MM.1S (cell line): ENCODE results near the gene CDC34.
A peak's percentile ranks its signal among the peaks of the same experiment; 100 is the strongest.

Source experiments
- DNase-seq: peaks from one replicate; pipeline ENCODE4 v3.0.0-alpha.2; 2015
- H2AFZ ChIP-seq: fragments of 300-600 bp; sonication (generic); 2 replicates; pipeline ENCODE4 v1.6.0; 2016; ENCODE audit warnings: antibody characterized with exemption, low read length
- H3F3A ChIP-seq: fragments of 300-600 bp; sonication (generic); 2 replicates; pipeline ENCODE4 v1.6.1; 2016; ENCODE audit warnings: mild to moderate bottlenecking, antibody characterized with exemption, low read length, moderate library complexity, mixed read lengths; ENCODE audit not compliant: insufficient read depth
- H3K27ac ChIP-seq: fragments of 300-600 bp; sonication (generic); 2 replicates; pipeline ENCODE4 v1.5.1; 2016; ENCODE audit warnings: mild to moderate bottlenecking, low read length
- H3K27me3 ChIP-seq: fragments of 300-600 bp; sonication (generic); replicated peaks from 2 replicates; pipeline ENCODE4 v1.6.0; 2016; ENCODE audit warnings: low read length; ENCODE audit not compliant: insufficient read depth
- H3K36me3 ChIP-seq: fragments of 300-600 bp; sonication (generic); replicated peaks from 2 replicates; pipeline ENCODE4 v1.6.1; 2016; ENCODE audit warnings: mild to moderate bottlenecking, low read length, mixed read lengths; ENCODE audit not compliant: insufficient read depth
- H3K4me1 ChIP-seq: fragments of 300-600 bp; sonication (generic); 2 replicates; pipeline ENCODE4 v1.6.1; 2016; ENCODE audit warnings: low read length, mixed read lengths
- H3K4me2 ChIP-seq: fragments of 300-600 bp; sonication (generic); 2 replicates; pipeline ENCODE4 v1.6.0; 2016; ENCODE audit warnings: low read depth, low read length
- H3K4me3 ChIP-seq: fragments of 300-600 bp; sonication (generic); 2 replicates; pipeline ENCODE4 v1.5.1; 2016; ENCODE audit warnings: low read length, mixed read lengths
- H3K79me2 ChIP-seq: fragments of 300-600 bp; sonication (generic); 2 replicates; pipeline ENCODE4 v1.6.1; 2016; ENCODE audit warnings: mixed run types, low read length, mixed read lengths
- H3K9ac ChIP-seq: fragments of 300-600 bp; sonication (generic); 2 replicates; pipeline ENCODE4 v1.6.1; 2016; ENCODE audit warnings: low read length, mixed read lengths
- H3K9me2 ChIP-seq: fragments of 300-600 bp; sonication (generic); replicated peaks from 2 replicates; pipeline ENCODE4 v1.6.1; 2016; ENCODE audit warnings: mild to moderate bottlenecking, low read length, mixed read lengths; ENCODE audit not compliant: insufficient read depth
- H3K9me3 ChIP-seq: fragments of 300-600 bp; sonication (generic); replicated peaks from 2 replicates; pipeline ENCODE4 v1.6.1; 2016; ENCODE audit warnings: mild to moderate bottlenecking, low read length, mixed read lengths; ENCODE audit not compliant: insufficient read depth
- H4K20me1 ChIP-seq: fragments of 300-600 bp; sonication (generic); 2 replicates; pipeline ENCODE4 v1.6.1; 2016; ENCODE audit warnings: mild to moderate bottlenecking, low read length, moderate library complexity, mixed read lengths; ENCODE audit not compliant: insufficient read depth
- EZH2 ChIP-seq: fragments of 300-600 bp; sonication (generic); optimal IDR thresholded peaks from 2 replicates; pipeline ENCODE3; 2017; ENCODE audit warnings: low read depth, mild to moderate bottlenecking, antibody characterized with exemption, low read length, mixed read lengths
- EZH2phosphoT487 ChIP-seq: fragments of 300-600 bp; sonication (generic); IDR thresholded peaks from 2 replicates; pipeline ENCODE4 v1.6.1; 2018; ENCODE audit warnings: antibody characterized with exemption, low read length
- TF ChIP-seq, protein P1 (sequence below): fragments of 300-600 bp; sonication (generic); IDR thresholded peaks from 2 replicates; pipeline ENCODE4 v1.5.1; 2016; ENCODE audit warnings: antibody characterized with exemption, low read length, mixed read lengths

Gene CDC34

DNA sequence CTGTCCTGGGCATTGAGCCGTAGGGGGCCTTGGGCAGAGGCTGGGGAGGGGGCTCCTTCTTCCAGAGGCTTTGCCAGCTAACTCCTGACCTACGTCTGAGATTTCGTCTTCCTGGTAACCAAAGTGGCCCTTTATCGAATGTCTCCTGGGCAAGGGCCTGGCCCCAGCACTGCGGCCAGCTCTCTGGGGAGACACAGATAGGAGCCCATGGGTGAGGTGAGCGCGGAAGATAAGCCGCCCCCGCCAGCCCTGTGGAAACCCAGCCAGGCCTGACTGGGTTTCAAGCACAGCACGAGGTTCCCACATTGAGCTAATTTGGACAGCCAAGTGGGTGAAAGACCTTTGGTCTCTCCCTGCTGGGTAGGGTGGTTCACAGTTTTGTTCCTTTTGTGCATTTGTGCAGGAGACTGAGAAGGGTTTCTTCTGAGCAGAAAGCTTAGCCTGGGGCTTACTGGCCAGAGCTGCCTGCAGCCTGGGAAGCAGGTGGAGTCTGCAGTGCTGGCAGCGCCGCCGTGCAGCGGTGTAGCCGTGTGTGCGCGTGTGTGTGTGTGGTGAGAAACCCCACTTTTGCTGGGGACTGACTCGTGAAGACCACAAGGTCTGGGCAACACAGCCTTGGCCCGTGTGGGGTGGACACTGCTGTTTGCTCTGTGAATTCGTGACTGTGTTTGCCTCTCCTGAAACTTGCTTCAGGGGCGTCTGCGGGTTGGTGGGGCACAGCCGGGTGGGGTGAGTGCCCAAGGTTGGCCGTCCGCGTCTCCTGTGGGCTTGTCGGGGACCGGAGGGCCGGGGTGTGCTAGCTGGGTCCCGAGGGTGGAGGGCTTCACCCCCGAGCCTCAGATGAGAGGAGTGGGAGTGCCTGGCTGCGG, 43.3 kb downstream of the CDC34 start:
- Histone ChIP-seq H3K9me3 (no peaks in the 10 kb centered on the region), H2AFZ (no peak overlapping the region), H3K79me2 (peaks cover 74% of the 10 kb centered on the region), H3K4me1 (peaks cover 8% of the 10 kb centered on the region; the same call in 1 of the 2 replicates), H3K9me2 (no peaks in the 10 kb centered on the region), H3K9ac (no peak overlapping the region), H3K36me3 (peaks cover 4% of the 10 kb centered on the region; the same call in 1 of the 2 replicates), H3K4me3 (no peak overlapping the region), H3K27me3 (no peaks in the 10 kb centered on the region), H3F3A (peaks cover 14% of the 10 kb centered on the region), H3K4me2 (peak overlapping the region; percentile 14; the same call in 1 of the 2 replicates), H3K27ac (no peak overlapping the region), H4K20me1 (peaks cover 27% of the 10 kb centered on the region)
- DNase-seq = no peak
- TF ChIP-seq EZH2phosphoT487 (no peak), EZH2 (no peak)
- TF ChIP-seq, protein P1, sequence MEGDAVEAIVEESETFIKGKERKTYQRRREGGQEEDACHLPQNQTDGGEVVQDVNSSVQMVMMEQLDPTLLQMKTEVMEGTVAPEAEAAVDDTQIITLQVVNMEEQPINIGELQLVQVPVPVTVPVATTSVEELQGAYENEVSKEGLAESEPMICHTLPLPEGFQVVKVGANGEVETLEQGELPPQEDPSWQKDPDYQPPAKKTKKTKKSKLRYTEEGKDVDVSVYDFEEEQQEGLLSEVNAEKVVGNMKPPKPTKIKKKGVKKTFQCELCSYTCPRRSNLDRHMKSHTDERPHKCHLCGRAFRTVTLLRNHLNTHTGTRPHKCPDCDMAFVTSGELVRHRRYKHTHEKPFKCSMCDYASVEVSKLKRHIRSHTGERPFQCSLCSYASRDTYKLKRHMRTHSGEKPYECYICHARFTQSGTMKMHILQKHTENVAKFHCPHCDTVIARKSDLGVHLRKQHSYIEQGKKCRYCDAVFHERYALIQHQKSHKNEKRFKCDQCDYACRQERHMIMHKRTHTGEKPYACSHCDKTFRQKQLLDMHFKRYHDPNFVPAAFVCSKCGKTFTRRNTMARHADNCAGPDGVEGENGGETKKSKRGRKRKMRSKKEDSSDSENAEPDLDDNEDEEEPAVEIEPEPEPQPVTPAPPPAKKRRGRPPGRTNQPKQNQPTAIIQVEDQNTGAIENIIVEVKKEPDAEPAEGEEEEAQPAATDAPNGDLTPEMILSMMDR = no peak

DNA sequence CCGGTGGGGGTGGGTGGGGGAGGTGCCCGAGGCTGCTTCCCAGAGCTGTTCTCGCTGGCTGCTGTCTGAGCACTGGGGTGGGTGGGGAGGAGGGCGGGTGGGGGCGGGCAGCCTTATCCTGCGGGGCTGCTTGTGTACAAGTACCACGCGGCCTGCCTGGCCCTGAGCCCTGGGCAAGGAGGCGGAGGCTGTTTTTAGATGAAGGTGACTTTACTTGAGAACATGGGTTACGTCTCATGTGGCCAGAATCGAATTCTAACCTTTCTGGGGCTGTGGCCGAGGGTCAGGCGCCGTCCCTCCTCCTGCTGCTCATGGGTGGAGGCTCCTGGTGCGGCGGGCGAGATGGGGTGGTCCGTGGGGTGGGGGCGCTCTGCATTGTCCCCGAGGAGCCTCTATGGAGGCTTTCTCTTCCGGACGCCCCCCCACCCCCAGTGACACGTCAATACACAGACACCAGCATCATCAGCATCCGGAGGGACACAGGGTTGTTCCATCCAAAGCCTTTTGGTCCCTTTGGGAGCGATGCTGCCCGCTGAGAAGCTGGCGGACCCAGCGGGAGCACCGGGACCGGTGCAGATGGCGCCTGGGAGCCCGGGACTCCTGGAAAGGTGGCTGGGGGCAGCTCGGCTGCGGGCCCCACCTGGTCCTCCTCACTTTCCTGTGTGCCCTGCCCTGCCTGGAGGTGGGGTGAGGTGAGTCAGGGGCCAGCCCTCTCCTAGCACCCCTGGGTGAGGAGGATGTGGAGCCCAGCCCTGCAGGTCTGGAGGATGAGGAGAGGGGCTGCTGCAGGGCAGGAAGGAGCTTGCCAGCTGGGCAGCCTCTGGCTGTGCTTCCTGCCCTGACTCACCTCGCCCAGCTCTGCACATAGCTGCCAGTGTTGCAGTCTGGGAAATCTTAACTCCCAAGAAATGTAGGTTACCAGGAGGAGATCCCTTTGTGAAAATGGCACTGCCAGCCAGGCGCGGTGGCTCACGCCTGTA, 44.3 kb downstream of the CDC34 start:
- Histone ChIP-seq H3F3A (peaks cover 13% of the 10 kb centered on the region), H2AFZ (no peak overlapping the region), H3K79me2 (peaks cover 81% of the 10 kb centered on the region), H3K27ac (no peak overlapping the region), H3K4me2 (no peak overlapping the region), H3K27me3 (no peaks in the 10 kb centered on the region), H3K4me3 (no peak overlapping the region), H3K9me3 (no peaks in the 10 kb centered on the region), H3K4me1 (peaks cover 8% of the 10 kb centered on the region; the same call in 1 of the 2 replicates), H4K20me1 (peaks cover 27% of the 10 kb centered on the region), H3K9ac (no peak overlapping the region), H3K36me3 (peaks cover 4% of the 10 kb centered on the region; the same call in 1 of the 2 replicates), H3K9me2 (no peaks in the 10 kb centered on the region)
- TF ChIP-seq, protein P1 = no peak
- no peak for TF ChIP-seq EZH2phosphoT487
- DNase-seq = no peak

DNA sequence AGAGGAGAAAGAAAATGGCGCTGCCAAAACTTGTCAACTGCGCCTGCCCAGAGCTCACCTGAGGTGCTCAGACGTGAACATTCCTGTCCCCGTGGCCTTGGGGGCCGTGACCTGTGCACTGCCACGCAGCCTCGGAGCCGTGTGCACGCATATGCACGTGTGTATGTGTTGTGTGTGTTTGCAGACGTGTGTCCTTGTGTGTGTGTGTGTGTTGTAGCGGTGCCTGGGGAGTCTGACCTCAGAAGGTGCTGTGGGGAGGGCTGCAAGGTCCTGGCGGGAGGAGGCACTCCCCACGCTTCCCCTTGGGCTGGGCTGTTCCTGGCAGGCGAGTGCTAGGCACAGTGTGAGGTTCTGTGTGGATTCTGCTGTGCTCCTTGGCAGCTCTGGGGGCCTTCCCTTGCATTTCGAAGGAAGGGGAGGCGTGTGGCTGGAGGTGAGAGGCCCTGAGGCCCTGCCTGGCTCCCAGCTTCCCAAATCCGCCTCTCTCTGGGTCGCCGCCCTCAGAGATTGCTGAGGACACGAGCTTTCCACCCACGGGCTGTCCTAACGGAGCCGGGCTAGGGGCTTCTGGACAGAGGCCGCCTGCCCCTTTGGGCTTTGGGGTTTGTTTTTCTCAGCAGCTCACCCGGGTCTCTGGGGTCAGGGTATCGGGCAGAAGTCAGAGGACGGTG, 45.3 kb downstream of the CDC34 start:
- DNase-seq = no peak
- no peak overlapping the region for H3K27ac ChIP-seq
- H3K9ac ChIP-seq = no peak overlapping the region
- H3K9me2 ChIP-seq = no peaks in the 10 kb centered on the region
- peaks cover 81% of the 10 kb centered on the region for H3K79me2 ChIP-seq
- peaks cover 4% of the 10 kb centered on the region; the same call in 1 of the 2 replicates for H3K36me3 ChIP-seq
- peaks cover 8% of the 10 kb centered on the region; the same call in 1 of the 2 replicates for H3K4me1 ChIP-seq
- peaks cover 27% of the 10 kb centered on the region for H4K20me1 ChIP-seq
- H3K4me2 ChIP-seq = no peak overlapping the region
- no peak overlapping the region for H2AFZ ChIP-seq
- H3K4me3 ChIP-seq = no peak overlapping the region
- H3K9me3 ChIP-seq = no peaks in the 10 kb centered on the region
- TF ChIP-seq EZH2 (no peak), EZH2phosphoT487 (no peak)
- TF ChIP-seq, protein P1 = no peak
- peaks cover 2% of the 10 kb centered on the region for H3F3A ChIP-seq
- H3K27me3 ChIP-seq = no peaks in the 10 kb centered on the region
